IMR-90 (cell line): ENCODE results near the gene MYCBP2. TPM values are rescaled to one million over a fixed set of nuclear protein-coding genes. Genes with fewer than 3 reads are reported as not detected.

ENCODE experiments used
- ATAC-seq: fragments of 200-7000 bp; cut with Tn5 transposase; 2 replicates; pipeline ENCODE4 v1.9.1; 2020; ENCODE audit warnings: low read depth, mild to moderate bottlenecking, moderate library complexity
- BruUV-seq: library from RNA; stranded (reverse); fragments of 400-500 nt; replicated peaks from 2 replicates; lab custom pipeline; 2021; lab: Mats Ljungman, UMichigan
- CTCF ChIA-PET: fragments of 300-600 bp; formaldehyde crosslinking; extraction: SDS; loops from one replicate; lab custom pipeline; 2021; ENCODE audit warnings: antibody characterized with exemption; lab: Yijun Ruan, JAX
- POLR2A ChIA-PET: fragments of 300-600 bp; sonication (Branson Sonifier 250); formaldehyde crosslinking; loops from one replicate; lab custom pipeline; 2022; ENCODE audit warnings: antibody characterized with exemption; ENCODE audit not compliant: unreplicated experiment; lab: Charles Lee
- DNase-seq: peaks from one replicate; pipeline ENCODE4 v3.0.0; 2013
- H2AFZ ChIP-seq: replicated peaks from 2 replicates; pipeline ENCODE3; 2013; ENCODE audit warnings: low read length, mild to moderate bottlenecking; ENCODE audit not compliant: poor library complexity
- H2AK5ac ChIP-seq: 2 replicates; pipeline ENCODE4 v1.6.1; 2013; ENCODE audit warnings: low read depth, low read length, inconsistent platforms
- H2AK9ac ChIP-seq: replicated peaks from 2 replicates; pipeline ENCODE3; 2013; ENCODE audit warnings: mild to moderate bottlenecking, low read depth, low read length, moderate library complexity; ENCODE audit not compliant: poor library complexity
- H2BK120ac ChIP-seq: 2 replicates; pipeline ENCODE4 v1.6.1; 2013; ENCODE audit warnings: low read depth, low read length, inconsistent platforms
- H2BK15ac ChIP-seq: 3 replicates; pipeline ENCODE4 v1.6.1; 2013; ENCODE audit warnings: low read depth, low read length, inconsistent platforms
- H2BK20ac ChIP-seq: 2 replicates; pipeline ENCODE4 v1.6.1; 2013; ENCODE audit warnings: low read depth, mild to moderate bottlenecking, inconsistent platforms, low read length, moderate library complexity
- H2BK5ac ChIP-seq: 2 replicates; pipeline ENCODE4 v1.6.1; 2013; ENCODE audit warnings: mild to moderate bottlenecking, low read depth, low read length, inconsistent platforms; ENCODE audit not compliant: poor library complexity, severe bottlenecking
- H3K14ac ChIP-seq: replicated peaks from 2 replicates; pipeline ENCODE4 v1.6.1; 2013; ENCODE audit warnings: low read depth, low read length, inconsistent platforms
- H3K18ac ChIP-seq: 2 replicates; pipeline ENCODE4 v1.6.1; 2013; ENCODE audit warnings: low read depth, low read length, control low read depth
- H3K23ac ChIP-seq: 2 replicates; pipeline ENCODE4 v1.6.1; 2013; ENCODE audit warnings: low read depth, low read length, inconsistent platforms
- H3K27ac ChIP-seq: 2 replicates; pipeline ENCODE4 v1.5.1; 2013; ENCODE audit warnings: mild to moderate bottlenecking, control low read depth, low read length; ENCODE audit not compliant: insufficient read depth
- H3K27me3 ChIP-seq: 2 replicates; pipeline ENCODE4 v1.6.1; 2013; ENCODE audit warnings: low read length; ENCODE audit not compliant: control insufficient read depth, insufficient read depth
- H3K36me3 ChIP-seq: 2 replicates; pipeline ENCODE4 v1.6.1; 2013; ENCODE audit warnings: low read length, mixed read lengths; ENCODE audit not compliant: control insufficient read depth, insufficient read depth
- H3K4ac ChIP-seq: 2 replicates; pipeline ENCODE4 v1.6.1; 2013; ENCODE audit warnings: low read depth, low read length, inconsistent platforms
- H3K4me1 ChIP-seq: 2 replicates; pipeline ENCODE4 v1.6.1; 2013; ENCODE audit warnings: low read length, mixed read lengths; ENCODE audit not compliant: control insufficient read depth, insufficient read depth
- H3K4me2 ChIP-seq: 2 replicates; pipeline ENCODE4 v1.6.1; 2013; ENCODE audit warnings: low read depth, mild to moderate bottlenecking, control low read depth, low read length, moderate library complexity
- H3K4me3 ChIP-seq: 2 replicates; pipeline ENCODE4 v1.5.1; 2013; ENCODE audit warnings: low read depth, mild to moderate bottlenecking, control low read depth, low read length, moderate library complexity; ENCODE audit not compliant: insufficient read depth
- H3K56ac ChIP-seq: 2 replicates; pipeline ENCODE4 v1.6.1; 2013; ENCODE audit warnings: low read length, inconsistent platforms; ENCODE audit not compliant: insufficient read depth; ENCODE audit errors: extremely low read depth
- H3K79me1 ChIP-seq, 2 experiments: 2 replicates each; pipeline ENCODE4 v1.6.1; 2013; ENCODE audit warnings: low read length in 2 of 2, inconsistent platforms in 1 of 2, low read depth in 1 of 2
- H3K9ac ChIP-seq: 2 replicates; pipeline ENCODE4 v1.6.1; 2013; ENCODE audit warnings: low read depth, low read length, control low read depth
- H3K9me1 ChIP-seq: 2 replicates; pipeline ENCODE4 v1.6.1; 2013; ENCODE audit warnings: low read length, inconsistent platforms; ENCODE audit not compliant: insufficient read depth
- H3K9me3 ChIP-seq: 2 replicates; pipeline ENCODE4 v1.6.1; 2013; ENCODE audit warnings: low read length; ENCODE audit not compliant: control insufficient read depth, insufficient read depth
- H4K20me1 ChIP-seq: 2 replicates; pipeline ENCODE4 v1.6.1; 2013; ENCODE audit warnings: low read length, inconsistent platforms; ENCODE audit not compliant: insufficient read depth
- H4K5ac ChIP-seq: 2 replicates; pipeline ENCODE4 v1.6.1; 2013; ENCODE audit warnings: mild to moderate bottlenecking, low read depth, low read length, control low read depth
- H4K8ac ChIP-seq, 2 experiments: 2 replicates each; pipeline ENCODE4 v1.6.1; 2013; ENCODE audit warnings: low read depth in 2 of 2, low read length in 2 of 2, control low read depth in 1 of 2, inconsistent platforms in 1 of 2
- H4K91ac ChIP-seq: 2 replicates; pipeline ENCODE4 v1.6.1; 2013; ENCODE audit warnings: low read depth, low read length, inconsistent platforms; ENCODE audit not compliant: insufficient read depth
- CHD1 ChIP-seq: IDR thresholded peaks from 2 replicates; pipeline ENCODE4 v1.6.1; 2012; ENCODE audit warnings: low read depth, low read length, improper control_type of control experiment
- FOS ChIP-seq: fragments of 150-350 bp; IDR thresholded peaks from 2 replicates; pipeline ENCODE4 v1.6.1; 2016; ENCODE audit warnings: low read depth, low read length
- MAFK ChIP-seq: IDR thresholded peaks from 2 replicates; pipeline ENCODE4 v1.6.1; 2012; ENCODE audit warnings: low read depth, low read length, improper control_type of control experiment
- NFE2L2 ChIP-seq: fragments of 150-350 bp; IDR thresholded peaks from 2 replicates; pipeline ENCODE4 v1.6.1; 2016; ENCODE audit warnings: low read depth, mild to moderate bottlenecking, low read length
- POLR2A ChIP-seq: IDR thresholded peaks from 2 replicates; pipeline ENCODE4 v1.6.1; 2012; ENCODE audit warnings: mild to moderate bottlenecking, low read depth, low read length
- dilution Hi-C: fragments of 300-500 bp; cut with HindIII; formaldehyde crosslinking; loops from one replicate; pipeline ENCODE4 v1.14.3; 2018; ENCODE audit warnings: low sequenced_read_pairs; ENCODE audit not compliant: unreplicated experiment
- in situ Hi-C: fragments of 300-500 bp; cut with MboI; formaldehyde crosslinking; loops from 3 replicates; pipeline ENCODE4 v1.14.3; 2019; ENCODE audit warnings: low sequenced_read_pairs, inconsistent platforms, mixed read lengths
- intact Hi-C: fragments of 100-400 bp; cut with micrococcal nuclease; formaldehyde crosslinking; loops from 2 replicates; pipeline ENCODE4 v1.10.0; 2022
- polyA plus RNA-seq, 3 experiments: library from polyadenylated mRNA; depleted of rRNA; stranded (reverse); fragments of >200 nt; gene quantifications; 2 replicates each; pipeline ENCODE4 v1.2.3, GENCODE V29; 2012; ENCODE audit warnings: low replicate concordance in 1 of 3
- total RNA-seq: library from RNA; depleted of rRNA; stranded (reverse); fragments of >200 nt; gene quantifications from 2 replicates; pipeline ENCODE4 v1.2.3, GENCODE V29; 2012
- TF ChIP-seq, protein P1 (sequence below): conservative IDR thresholded peaks from 2 replicates; pipeline ENCODE4 v1.5.1; 2012; ENCODE audit warnings: mild to moderate bottlenecking, low read depth, low read length, improper control_type of control experiment

MYCBP2 gene
- total and polyA plus RNA-seq, 2 of the 4 experiments (the other 2 are of a cell fraction): 20.1 to 43.2 TPM

DNA sequence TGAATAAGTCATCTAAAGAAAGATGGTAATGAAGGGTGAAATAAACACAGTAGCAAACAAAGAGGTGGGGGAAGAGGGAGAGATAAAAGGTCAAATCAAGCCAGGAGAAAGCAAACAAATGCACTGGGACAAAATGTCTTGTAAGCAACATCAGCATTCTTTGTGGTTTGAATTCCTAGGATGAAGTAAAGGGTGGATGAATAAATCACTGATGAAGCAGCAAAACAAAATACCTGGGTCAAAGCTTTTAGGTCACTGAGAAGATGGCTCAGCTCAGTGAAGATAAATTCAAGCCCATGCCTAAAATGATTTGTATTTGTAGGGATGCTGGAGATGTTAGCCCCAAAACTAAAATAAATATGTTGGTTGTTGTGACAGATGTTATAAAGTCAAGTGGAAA, 213.4 kb downstream of the MYCBP2 start:
- no peaks in the 10 kb centered on the region for H3K79me1 ChIP-seq
- intact Hi-C loops: no loop called here

More for the DNA sequence above, 213.4 kb downstream of the MYCBP2 start:
- in situ Hi-C loops (no loop called here), dilution Hi-C loops (no loop called here)
- Histone ChIP-seq H2AK9ac (no peak overlapping the region), H3K4me1 (no peaks in the 10 kb centered on the region), H3K27ac (no peak overlapping the region), H2AFZ (no peak overlapping the region), H3K9ac (no peak overlapping the region), H3K23ac (no peak overlapping the region), H3K9me1 (no peaks in the 10 kb centered on the region), H4K20me1 (no peaks in the 10 kb centered on the region), H2BK120ac (no peak overlapping the region), H2BK5ac (no peak overlapping the region), H3K9me3 (no peaks in the 10 kb centered on the region), H2AK5ac (no peak overlapping the region), H3K36me3 (peaks cover 4% of the 10 kb centered on the region; the same call in 1 of the 2 replicates), H3K27me3 (no peaks in the 10 kb centered on the region), H2BK15ac (no peak overlapping the region), H2BK20ac (no peak overlapping the region), H3K56ac (no peak overlapping the region), H4K5ac (no peak overlapping the region), H4K91ac (no peak overlapping the region), H4K8ac (no peak overlapping the region), H3K18ac (no peak overlapping the region), H3K4me2 (no peak overlapping the region), H3K4ac (no peak overlapping the region), H3K4me3 (no peak overlapping the region), H3K14ac (0 out of 2 replicates have a peak overlapping the region, but pooled peaks have one; percentile 9)
- DNase-seq: no peak
- POLR2A ChIA-PET: no interaction called here
- CTCF ChIA-PET: no interaction called here
- BruUV-seq: no TSS peak
- no peak; the same call in 1 of the 2 replicates for ATAC-seq
- TF ChIP-seq MAFK (no peak), POLR2A (no peak), NFE2L2 (no peak), CHD1 (no peak), FOS (no peak)
- TF ChIP-seq, protein P1, sequence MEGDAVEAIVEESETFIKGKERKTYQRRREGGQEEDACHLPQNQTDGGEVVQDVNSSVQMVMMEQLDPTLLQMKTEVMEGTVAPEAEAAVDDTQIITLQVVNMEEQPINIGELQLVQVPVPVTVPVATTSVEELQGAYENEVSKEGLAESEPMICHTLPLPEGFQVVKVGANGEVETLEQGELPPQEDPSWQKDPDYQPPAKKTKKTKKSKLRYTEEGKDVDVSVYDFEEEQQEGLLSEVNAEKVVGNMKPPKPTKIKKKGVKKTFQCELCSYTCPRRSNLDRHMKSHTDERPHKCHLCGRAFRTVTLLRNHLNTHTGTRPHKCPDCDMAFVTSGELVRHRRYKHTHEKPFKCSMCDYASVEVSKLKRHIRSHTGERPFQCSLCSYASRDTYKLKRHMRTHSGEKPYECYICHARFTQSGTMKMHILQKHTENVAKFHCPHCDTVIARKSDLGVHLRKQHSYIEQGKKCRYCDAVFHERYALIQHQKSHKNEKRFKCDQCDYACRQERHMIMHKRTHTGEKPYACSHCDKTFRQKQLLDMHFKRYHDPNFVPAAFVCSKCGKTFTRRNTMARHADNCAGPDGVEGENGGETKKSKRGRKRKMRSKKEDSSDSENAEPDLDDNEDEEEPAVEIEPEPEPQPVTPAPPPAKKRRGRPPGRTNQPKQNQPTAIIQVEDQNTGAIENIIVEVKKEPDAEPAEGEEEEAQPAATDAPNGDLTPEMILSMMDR: no peak
